Activated T-helper 1 cell treated with anti-CD3 and anti-CD28 coated beads, Interleukin-12 subunit alpha, Interleukin-12 subunit beta, Interleukin-2, Interleukin-4 antibody, amounts not matched to agents 30 ng/mL and 10 ng/mL and 1 ng/mL, durations not matched to agents 14 hours and 24 hours and 36 hours (primary cell): ENCODE results near the gene STAT1. TPM values are rescaled to one million over a fixed set of nuclear protein-coding genes. Genes with fewer than 3 reads are reported as not detected.
"Not testable (repeated sequence)": the region's sequence is repeated elsewhere in the genome, so short reads cannot be mapped to it uniquely, and the experiment has no call there.

ENCODE experiments used
- DNase-seq: peaks from one replicate; pipeline ENCODE4 v3.0.0; 2021; ENCODE audit warnings: low spot score
- H3K27ac Mint-ChIP-seq: one replicate; pipeline ENCODE4 v1.8.0; 2021; ENCODE audit warnings: mild to moderate bottlenecking, mixed read lengths
- H3K27me3 Mint-ChIP-seq: one replicate; pipeline ENCODE4 v1.8.0; 2022; ENCODE audit warnings: mild to moderate bottlenecking, moderate library complexity, mixed read lengths; ENCODE audit not compliant: insufficient read depth
- H3K36me3 Mint-ChIP-seq: one replicate; pipeline ENCODE4 v1.8.0; 2021; ENCODE audit warnings: low read depth, mixed read lengths
- H3K4me1 Mint-ChIP-seq: one replicate; pipeline ENCODE4 v1.8.0; 2021; ENCODE audit warnings: low read depth, mixed read lengths
- H3K4me3 Mint-ChIP-seq: one replicate; pipeline ENCODE4 v1.8.0; 2021; ENCODE audit warnings: mild to moderate bottlenecking, moderate library complexity, mixed read lengths
- H3K9me3 Mint-ChIP-seq: one replicate; pipeline ENCODE4 v1.8.0; 2021; ENCODE audit warnings: mixed read lengths
- intact Hi-C: fragments of 100-400 bp; cut with micrococcal nuclease; formaldehyde crosslinking; loops from one replicate; pipeline ENCODE4 v1.15.1; 2024
- total RNA-seq: library from RNA; stranded (reverse); gene quantifications from 2 replicates; pipeline ENCODE4 v1.2.3, GENCODE V29; 2022

Gene STAT1
- total RNA-seq, 1 donor from 2014 or later = 129 TPM

DNA sequence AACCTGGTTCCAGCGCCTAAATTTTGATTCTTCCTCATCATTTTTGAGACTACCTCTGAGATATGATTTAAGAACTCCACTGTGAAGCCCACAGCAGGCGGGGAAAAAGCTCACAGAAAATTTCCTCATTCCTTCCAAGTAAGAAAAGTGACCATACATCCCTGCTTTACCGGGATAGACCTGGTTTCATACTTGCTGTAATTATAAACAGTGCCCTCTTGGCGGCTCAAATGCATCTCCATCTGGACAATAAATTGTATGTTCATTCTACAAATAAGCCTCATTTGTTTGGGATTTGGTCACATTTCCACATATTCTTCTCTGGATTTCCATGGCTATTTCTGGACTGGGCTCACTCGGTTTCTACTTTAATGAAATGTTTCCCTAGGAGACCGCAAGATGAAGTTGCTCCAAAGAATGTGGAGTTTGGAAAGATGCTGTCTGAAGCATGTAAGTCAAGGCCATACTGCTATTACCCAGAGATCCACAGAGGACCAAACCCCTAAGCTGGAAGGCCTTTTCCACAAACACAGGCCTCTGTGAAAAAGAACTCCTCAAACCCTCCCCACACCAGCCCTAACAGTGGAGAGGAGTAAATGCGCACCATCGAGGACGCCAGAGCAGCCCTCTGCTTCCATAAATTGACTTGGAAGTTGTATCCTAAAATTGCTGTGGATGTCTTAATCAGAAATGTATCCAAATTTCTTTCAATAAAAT, 13.9 kb downstream of the STAT1 start:
- intact Hi-C loops = loop anchor here (5.0 kb wide), 1 partner anchor 33 kb away; no protein-coding TSS in a partner anchor
- no peak overlapping the region for H3K4me3 Mint-ChIP-seq
- H3K27me3 Mint-ChIP-seq = no peaks in the 10 kb centered on the region
- H3K27ac Mint-ChIP-seq = peak overlapping the region; percentile 64
- H3K4me1 Mint-ChIP-seq = peaks cover 90% of the 10 kb centered on the region
- no peak for DNase-seq
- peaks cover 32% of the 10 kb centered on the region for H3K9me3 Mint-ChIP-seq
- H3K36me3 Mint-ChIP-seq = peaks cover 94% of the 10 kb centered on the region

DNA sequence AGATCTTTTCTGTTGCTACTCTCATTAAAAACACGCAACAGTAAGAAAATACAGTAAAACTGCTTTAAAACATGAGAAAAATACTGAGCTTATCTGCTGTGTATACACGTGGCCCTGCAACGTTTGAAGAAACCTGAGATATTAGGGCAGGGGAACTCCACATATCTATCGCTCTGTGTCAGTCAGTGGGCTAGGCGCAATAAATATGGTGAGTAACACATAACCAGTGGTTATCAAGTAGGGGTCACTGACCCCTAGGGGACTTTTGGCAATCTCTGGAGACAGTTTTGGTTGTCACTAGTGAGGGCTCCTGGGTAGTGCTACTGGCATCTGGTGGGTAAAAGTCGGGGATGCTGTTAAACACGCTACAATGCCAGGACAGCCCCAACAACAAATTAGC, 14.9 kb downstream of the STAT1 start:
- no peak overlapping the region for H3K4me3 Mint-ChIP-seq
- H3K36me3 Mint-ChIP-seq = peaks cover 93% of the 10 kb centered on the region
- H3K27ac Mint-ChIP-seq = no peak overlapping the region
- peaks cover 24% of the 10 kb centered on the region for H3K9me3 Mint-ChIP-seq
- no peaks in the 10 kb centered on the region for H3K27me3 Mint-ChIP-seq
- DNase-seq = no peak
- peaks cover 84% of the 10 kb centered on the region for H3K4me1 Mint-ChIP-seq
- intact Hi-C loops = no loop called here

- intact Hi-C loops = loop anchor here (2.0 kb wide), 1 partner anchor 13 kb away; no protein-coding TSS in a partner anchor
- H3K9me3 Mint-ChIP-seq = peaks cover 12% of the 10 kb centered on the region
- peaks cover 89% of the 10 kb centered on the region for H3K36me3 Mint-ChIP-seq
- H3K27ac Mint-ChIP-seq = peak overlapping the region; percentile 87
- peaks cover 82% of the 10 kb centered on the region for H3K4me1 Mint-ChIP-seq
- H3K4me3 Mint-ChIP-seq = no peak overlapping the region
- DNase-seq = no peak
- no peaks in the 10 kb centered on the region for H3K27me3 Mint-ChIP-seq
These were observed 16.4 kb downstream of the STAT1 start for GRCh38 chr2:190997526-190998113.

GRCh38 chr2:190996947-190997346, 17.0 kb downstream of the STAT1 start:
- Mint-ChIP-seq H3K36me3 (peaks cover 88% of the 10 kb centered on the region), H3K4me3 (no peak overlapping the region)

GRCh38 chr2:190996338-190996946, 17.5 kb downstream of the STAT1 start:
- intact Hi-C loops = loop anchor here (1.0 to 2.0 kb wide), 2 partner anchors 14 to 34 kb away; no protein-coding TSS in a partner anchor
- H3K4me1 Mint-ChIP-seq = peaks cover 71% of the 10 kb centered on the region
- no peak for DNase-seq
- H3K27me3 Mint-ChIP-seq = no peaks in the 10 kb centered on the region
- peak overlapping the region; percentile 87 for H3K27ac Mint-ChIP-seq
- H3K36me3 Mint-ChIP-seq = peaks cover 86% of the 10 kb centered on the region
- H3K9me3 Mint-ChIP-seq = peaks cover 12% of the 10 kb centered on the region
- no peak overlapping the region for H3K4me3 Mint-ChIP-seq

More at GRCh38 chr2:190996947-190997346, 17.0 kb downstream of the STAT1 start:
- intact Hi-C loops = loop anchor here (1.0 to 2.0 kb wide), 2 partner anchors 14 to 33 kb away; no protein-coding TSS in a partner anchor
- Mint-ChIP-seq H3K27me3 (no peaks in the 10 kb centered on the region), H3K27ac (peak overlapping the region; percentile 87), H3K9me3 (peaks cover 12% of the 10 kb centered on the region), H3K4me1 (peaks cover 75% of the 10 kb centered on the region)
- DNase-seq = no peak

DNA sequence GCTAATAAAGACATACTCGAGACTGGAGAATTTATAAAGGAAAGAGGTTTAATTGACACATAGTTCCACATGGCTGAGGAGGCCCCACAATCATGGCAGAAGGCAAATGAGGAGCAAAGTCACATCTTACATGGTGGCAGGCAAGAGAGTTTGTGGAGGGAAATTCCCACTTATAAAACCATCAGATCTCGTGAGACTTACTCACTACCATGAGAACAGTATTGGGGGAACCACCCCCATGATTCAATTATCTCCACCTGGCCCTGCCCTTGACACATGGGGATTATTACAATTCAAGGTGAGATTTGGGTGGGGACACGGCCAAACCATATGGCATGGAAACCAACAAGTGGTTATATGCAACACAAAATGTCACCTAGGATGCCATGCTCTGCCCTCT, 18.7 kb downstream of the STAT1 start:
- H3K4me3 Mint-ChIP-seq, H3K27me3 Mint-ChIP-seq, DNase-seq, intact Hi-C loops: not testable (repeated sequence)
- Mint-ChIP-seq H3K36me3 (peaks cover 84% of the 10 kb centered on the region), H3K9me3 (peaks cover 12% of the 10 kb centered on the region), H3K27ac (peak overlapping the region; percentile 9), H3K4me1 (peaks cover 64% of the 10 kb centered on the region)

- peaks cover 79% of the 10 kb centered on the region for H3K36me3 Mint-ChIP-seq
- H3K4me1 Mint-ChIP-seq = peaks cover 52% of the 10 kb centered on the region
- DNase-seq = no peak
- no peak overlapping the region for H3K4me3 Mint-ChIP-seq
- no peaks in the 10 kb centered on the region for H3K27me3 Mint-ChIP-seq
- H3K27ac Mint-ChIP-seq = peak overlapping the region; percentile 64
- intact Hi-C loops = no loop called here
- peaks cover 12% of the 10 kb centered on the region for H3K9me3 Mint-ChIP-seq
These were observed 19.8 kb downstream of the STAT1 start for GRCh38 chr2:190994148-190994547.

- Mint-ChIP-seq H3K9me3 (peaks cover 12% of the 10 kb centered on the region), H3K4me3 (no peak overlapping the region), H3K27me3 (no peaks in the 10 kb centered on the region), H3K36me3 (peaks cover 83% of the 10 kb centered on the region), H3K27ac (peak overlapping the region; percentile 1), H3K4me1 (peaks cover 49% of the 10 kb centered on the region)
- intact Hi-C loops = no loop called here
- DNase-seq = no peak
These were observed 20.7 kb downstream of the STAT1 start for GRCh38 chr2:190993292-190993643.

GRCh38 chr2:190990132-190990531, 23.8 kb downstream of the STAT1 start:
- DNase-seq = no peak
- intact Hi-C loops = no loop called here
- Mint-ChIP-seq H3K27ac (no peak overlapping the region), H3K36me3 (peaks cover 77% of the 10 kb centered on the region), H3K27me3 (no peaks in the 10 kb centered on the region), H3K4me3 (no peak overlapping the region), H3K9me3 (peaks cover 3% of the 10 kb centered on the region), H3K4me1 (peaks cover 46% of the 10 kb centered on the region)

GRCh38 chr2:190988910-190989309, 25.1 kb downstream of the STAT1 start:
- no peak for DNase-seq
- Mint-ChIP-seq H3K27ac (no peak overlapping the region), H3K36me3 (peaks cover 75% of the 10 kb centered on the region), H3K4me3 (no peak overlapping the region), H3K4me1 (peaks cover 51% of the 10 kb centered on the region), H3K27me3 (no peaks in the 10 kb centered on the region), H3K9me3 (no peaks in the 10 kb centered on the region)
- intact Hi-C loops = no loop called here

DNA sequence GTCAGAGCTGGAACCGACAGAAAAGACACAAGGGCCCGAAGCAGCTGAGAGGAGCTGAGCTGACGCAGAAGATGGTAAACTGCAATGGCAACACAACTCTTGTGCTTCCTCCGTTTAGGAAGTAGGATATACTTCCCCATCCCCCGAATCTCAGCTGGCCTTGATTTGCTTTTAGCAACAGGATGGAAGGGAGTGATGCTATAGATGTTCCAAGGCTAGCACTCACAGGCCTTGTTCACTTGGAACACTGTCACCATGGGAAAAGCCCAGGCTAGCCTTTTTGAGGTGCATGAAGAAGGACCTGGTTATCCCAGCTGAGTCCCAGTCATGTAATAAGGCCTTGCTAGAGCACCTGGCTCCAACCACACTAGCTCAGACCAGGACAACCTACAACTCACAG, 26.0 kb downstream of the STAT1 start:
- H3K27ac Mint-ChIP-seq = peak overlapping the region; percentile 24
- H3K4me1 Mint-ChIP-seq = peaks cover 51% of the 10 kb centered on the region
- no peak for DNase-seq
- H3K4me3 Mint-ChIP-seq = no peak overlapping the region
- H3K9me3 Mint-ChIP-seq = no peaks in the 10 kb centered on the region
- intact Hi-C loops = no loop called here
- no peaks in the 10 kb centered on the region for H3K27me3 Mint-ChIP-seq
- peaks cover 72% of the 10 kb centered on the region for H3K36me3 Mint-ChIP-seq

DNA sequence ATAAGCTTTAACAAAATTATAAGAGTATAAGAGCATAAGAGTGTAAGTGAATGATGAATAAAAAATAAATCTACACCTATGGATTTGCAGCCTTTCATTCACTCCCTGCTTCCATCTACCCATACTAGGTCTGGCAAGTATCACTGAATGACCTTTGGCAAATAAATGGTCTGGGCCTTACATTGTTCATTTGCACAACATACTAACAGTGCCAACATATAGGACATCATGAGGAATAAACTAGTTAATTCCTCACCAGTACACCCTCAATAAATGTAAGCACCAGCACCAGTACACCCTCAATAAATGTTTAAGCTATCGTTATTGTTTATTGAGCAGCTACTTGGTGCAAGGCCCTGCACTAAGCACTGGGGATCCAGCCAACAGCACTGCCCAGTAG, 26.9 kb downstream of the STAT1 start:
- Mint-ChIP-seq H3K9me3 (no peaks in the 10 kb centered on the region), H3K36me3 (peaks cover 76% of the 10 kb centered on the region), H3K27ac (peak overlapping the region; percentile 13), H3K27me3 (no peaks in the 10 kb centered on the region), H3K4me3 (no peak overlapping the region), H3K4me1 (peaks cover 59% of the 10 kb centered on the region)
- intact Hi-C loops = no loop called here
- no peak for DNase-seq
